Measurements from ENCODE around the gene VAV3. TPM values are rescaled to one million over a fixed set of nuclear protein-coding genes. Genes with fewer than 3 reads are reported as not detected.

The VAV3 gene
- polyA plus RNA-seq, 1 of the 3 experiments (the other 2 are of a cell fraction): not detected

DNA sequence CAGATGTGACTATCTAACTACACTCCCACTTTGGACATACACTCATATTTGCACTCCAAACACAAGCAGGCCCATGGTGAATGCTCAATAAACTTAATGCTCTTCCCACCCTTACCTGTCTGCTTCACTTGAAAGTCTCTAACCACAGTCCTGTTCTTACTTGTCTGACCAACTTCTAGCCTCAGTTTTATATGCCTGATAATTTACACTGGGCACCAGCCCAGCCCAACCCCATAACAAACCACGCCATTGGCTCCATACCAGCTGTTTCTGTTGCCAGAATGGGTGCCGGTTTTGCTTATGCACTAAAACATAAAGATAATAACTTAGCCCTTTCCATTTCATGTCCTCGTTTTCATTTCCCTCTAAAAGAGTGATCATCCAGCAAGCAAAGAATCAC, 428.7 kb downstream of the VAV3 start:
- no peaks in the 10 kb centered on the region for H3K9me2 ChIP-seq
- H3K9me3 ChIP-seq: no peaks in the 10 kb centered on the region
- H3K27ac ChIP-seq (ENCODE audit: low read depth in 2 of 2, low read length in 1 of 2): no peak overlapping the region
- POLR2A ChIA-PET: no interaction called here
- no peaks in the 10 kb centered on the region for H3K79me2 ChIP-seq (ENCODE audit: insufficient read depth)
- H2AFZ ChIP-seq (ENCODE audit: low read depth): no peak overlapping the region
- TF ChIP-seq FOSL2 (IDR thresholded peaks at IDR 0.05; ENCODE audit: borderline replicate concordance, low read depth) (no peak), POLR2AphosphoS5 (IDR thresholded peaks at IDR 0.05; ENCODE audit: low read depth, low read length) (no peak), GATA2 (CRISPR knock-in tag; IDR thresholded peaks at IDR 0.05) (no peak), RAD21 (IDR thresholded peaks at IDR 0.05; ENCODE audit: low read length) (no peak), NFIC (IDR thresholded peaks at IDR 0.05; ENCODE audit: borderline replicate concordance) (no peak), RFX5 (IDR thresholded peaks at IDR 0.05; ENCODE audit: low read length) (no peak), SMC3 (IDR thresholded peaks at IDR 0.05; ENCODE audit: low read depth, low read length) (no peak), RXRA (IDR thresholded peaks at IDR 0.05; ENCODE audit: borderline replicate concordance, low read depth) (no peak), GABPA (IDR thresholded peaks at IDR 0.05; ENCODE audit: low read depth) (no peak), JUND (IDR thresholded peaks at IDR 0.05) (no peak), FOXM1 (IDR thresholded peaks at IDR 0.05; ENCODE audit: low read depth) (no peak), NRF1 (IDR thresholded peaks at IDR 0.05; ENCODE audit: low read depth, low read length) (no peak), CHD2 (IDR thresholded peaks at IDR 0.05; ENCODE audit: low read length, partially characterized antibody) (no peak)
- TF ChIP-seq, protein P1, sequence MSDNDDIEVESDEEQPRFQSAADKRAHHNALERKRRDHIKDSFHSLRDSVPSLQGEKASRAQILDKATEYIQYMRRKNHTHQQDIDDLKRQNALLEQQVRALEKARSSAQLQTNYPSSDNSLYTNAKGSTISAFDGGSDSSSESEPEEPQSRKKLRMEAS (IDR thresholded peaks at IDR 0.05; ENCODE audit: low read depth): no peak
- TF ChIP-seq, protein P2, sequence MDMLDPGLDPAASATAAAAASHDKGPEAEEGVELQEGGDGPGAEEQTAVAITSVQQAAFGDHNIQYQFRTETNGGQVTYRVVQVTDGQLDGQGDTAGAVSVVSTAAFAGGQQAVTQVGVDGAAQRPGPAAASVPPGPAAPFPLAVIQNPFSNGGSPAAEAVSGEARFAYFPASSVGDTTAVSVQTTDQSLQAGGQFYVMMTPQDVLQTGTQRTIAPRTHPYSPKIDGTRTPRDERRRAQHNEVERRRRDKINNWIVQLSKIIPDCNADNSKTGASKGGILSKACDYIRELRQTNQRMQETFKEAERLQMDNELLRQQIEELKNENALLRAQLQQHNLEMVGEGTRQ (IDR thresholded peaks at IDR 0.05; ENCODE audit: borderline replicate concordance, low read depth, low read length): no peak
- TF ChIP-seq, protein P3, sequence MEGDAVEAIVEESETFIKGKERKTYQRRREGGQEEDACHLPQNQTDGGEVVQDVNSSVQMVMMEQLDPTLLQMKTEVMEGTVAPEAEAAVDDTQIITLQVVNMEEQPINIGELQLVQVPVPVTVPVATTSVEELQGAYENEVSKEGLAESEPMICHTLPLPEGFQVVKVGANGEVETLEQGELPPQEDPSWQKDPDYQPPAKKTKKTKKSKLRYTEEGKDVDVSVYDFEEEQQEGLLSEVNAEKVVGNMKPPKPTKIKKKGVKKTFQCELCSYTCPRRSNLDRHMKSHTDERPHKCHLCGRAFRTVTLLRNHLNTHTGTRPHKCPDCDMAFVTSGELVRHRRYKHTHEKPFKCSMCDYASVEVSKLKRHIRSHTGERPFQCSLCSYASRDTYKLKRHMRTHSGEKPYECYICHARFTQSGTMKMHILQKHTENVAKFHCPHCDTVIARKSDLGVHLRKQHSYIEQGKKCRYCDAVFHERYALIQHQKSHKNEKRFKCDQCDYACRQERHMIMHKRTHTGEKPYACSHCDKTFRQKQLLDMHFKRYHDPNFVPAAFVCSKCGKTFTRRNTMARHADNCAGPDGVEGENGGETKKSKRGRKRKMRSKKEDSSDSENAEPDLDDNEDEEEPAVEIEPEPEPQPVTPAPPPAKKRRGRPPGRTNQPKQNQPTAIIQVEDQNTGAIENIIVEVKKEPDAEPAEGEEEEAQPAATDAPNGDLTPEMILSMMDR (IDR thresholded peaks at IDR 0.05): no peak
- TF ChIP-seq, protein P4, sequence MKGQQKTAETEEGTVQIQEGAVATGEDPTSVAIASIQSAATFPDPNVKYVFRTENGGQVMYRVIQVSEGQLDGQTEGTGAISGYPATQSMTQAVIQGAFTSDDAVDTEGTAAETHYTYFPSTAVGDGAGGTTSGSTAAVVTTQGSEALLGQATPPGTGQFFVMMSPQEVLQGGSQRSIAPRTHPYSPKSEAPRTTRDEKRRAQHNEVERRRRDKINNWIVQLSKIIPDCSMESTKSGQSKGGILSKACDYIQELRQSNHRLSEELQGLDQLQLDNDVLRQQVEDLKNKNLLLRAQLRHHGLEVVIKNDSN (IDR thresholded peaks at IDR 0.05; ENCODE audit: borderline replicate concordance, low read depth): no peak
- no peaks in the 10 kb centered on the region for H3K36me3 ChIP-seq (replicated peaks in 1 of 2; ENCODE audit: control insufficient read depth in 1 of 2, insufficient read depth in 2 of 2, low read length in 1 of 2)
- no peaks in the 10 kb centered on the region for H3K27me3 ChIP-seq (ENCODE audit: insufficient read depth)
- WGBS (ENCODE audit: low lambda C conversion rate): 29% methylated on average over 3 of the region's 3 CpGs
- CTCF ChIA-PET: interaction anchor here (0.6 kb wide), 1 partner anchor 63 kb away, joined by 3 read pairs; no protein-coding TSS in a partner anchor
- no peak overlapping the region for H3K4me2 ChIP-seq
- H3K4me1 ChIP-seq (ENCODE audit: control insufficient read depth in 1 of 2, insufficient read depth in 2 of 2, low read depth in 1 of 2, low read length in 1 of 2): peaks cover 0 to 18% of the 10 kb centered on the region in 2 experiments; a peak in 2 of 4 replicates
- no peak overlapping the region for H3K9ac ChIP-seq
- H3K4me3 ChIP-seq (ENCODE audit: low read depth in 2 of 2, low read length in 1 of 2): no peak overlapping the region
- H3F3A ChIP-seq (replicated peaks; ENCODE audit: insufficient read depth): no peaks in the 10 kb centered on the region
- DNase-seq: no peak
- no peaks in the 10 kb centered on the region for H4K20me1 ChIP-seq (ENCODE audit: insufficient read depth)
